Mesothelial cell of epicardium (in vitro differentiated cells): Measurements from ENCODE around the gene ZNF80. TPM values are rescaled to one million over a fixed set of nuclear protein-coding genes. Genes with fewer than 3 reads are reported as not detected.

Experiments used
- DNase-seq, 2 experiments: peaks; one replicate each; pipeline ENCODE4 v3.0.0; 2021; ENCODE audit warnings: low spot score in 2 of 2; ENCODE audit not compliant: unreplicated experiment in 2 of 2
- H3K27ac Mint-ChIP-seq: 2 replicates; pipeline ENCODE4 v1.8.0; 2021; ENCODE audit warnings: mixed read lengths
- H3K27me3 Mint-ChIP-seq: 2 replicates; pipeline ENCODE4 v1.8.0; 2021; ENCODE audit warnings: low read depth, mixed read lengths
- H3K36me3 Mint-ChIP-seq: 2 replicates; pipeline ENCODE4 v1.8.0; 2021; ENCODE audit warnings: mixed read lengths
- H3K4me1 Mint-ChIP-seq: 2 replicates; pipeline ENCODE4 v1.8.0; 2021; ENCODE audit warnings: mixed read lengths
- H3K4me3 Mint-ChIP-seq: 2 replicates; pipeline ENCODE4 v1.8.0; 2021; ENCODE audit warnings: mild to moderate bottlenecking, moderate library complexity, mixed read lengths
- H3K9me3 Mint-ChIP-seq: 2 replicates; pipeline ENCODE4 v1.8.0; 2021; ENCODE audit warnings: mixed read lengths
- total RNA-seq: library from RNA; stranded (reverse); gene quantifications from 3 replicates; pipeline ENCODE4 v1.2.1, GENCODE V29; 2021
- TF ChIP-seq, protein P1 (sequence below): fragments of 200-600 bp; sonication (generic); IDR thresholded peaks from one replicate; pipeline ENCODE4 v1.5.0; 2021; ENCODE audit warnings: antibody characterized with exemption; ENCODE audit not compliant: unreplicated experiment

The ZNF80 gene
- total RNA-seq, 1 donor from 2014 or later, result not detected

DNA sequence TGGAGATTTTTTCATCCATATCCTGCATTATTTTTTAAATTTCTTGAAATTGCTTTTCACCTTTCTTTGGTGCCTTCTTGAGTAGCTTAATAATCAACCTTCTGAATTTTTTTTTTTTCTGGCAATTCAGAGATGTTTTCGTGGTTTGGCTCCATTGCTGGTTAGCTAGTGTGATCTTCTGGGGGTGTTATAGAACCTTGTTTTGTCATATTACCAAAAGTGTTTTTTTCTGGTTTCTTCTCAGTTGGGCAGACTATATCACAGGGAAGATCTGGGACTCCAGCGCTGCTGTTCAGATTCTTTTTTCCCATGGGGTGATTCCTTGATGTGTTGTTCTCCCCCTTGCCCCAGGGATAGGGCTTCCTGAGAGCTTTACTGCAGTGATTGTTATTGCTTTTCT, 32.6 kb upstream of the ZNF80 start:
- Mint-ChIP-seq H3K27ac (no peak overlapping the region), H3K4me3 (no peak overlapping the region), H3K4me1 (no peaks in the 10 kb centered on the region), H3K9me3 (peaks cover 58% of the 10 kb centered on the region), H3K36me3 (no peaks in the 10 kb centered on the region), H3K27me3 (no peaks in the 10 kb centered on the region)
- no peak for DNase-seq
- TF ChIP-seq, protein P1, sequence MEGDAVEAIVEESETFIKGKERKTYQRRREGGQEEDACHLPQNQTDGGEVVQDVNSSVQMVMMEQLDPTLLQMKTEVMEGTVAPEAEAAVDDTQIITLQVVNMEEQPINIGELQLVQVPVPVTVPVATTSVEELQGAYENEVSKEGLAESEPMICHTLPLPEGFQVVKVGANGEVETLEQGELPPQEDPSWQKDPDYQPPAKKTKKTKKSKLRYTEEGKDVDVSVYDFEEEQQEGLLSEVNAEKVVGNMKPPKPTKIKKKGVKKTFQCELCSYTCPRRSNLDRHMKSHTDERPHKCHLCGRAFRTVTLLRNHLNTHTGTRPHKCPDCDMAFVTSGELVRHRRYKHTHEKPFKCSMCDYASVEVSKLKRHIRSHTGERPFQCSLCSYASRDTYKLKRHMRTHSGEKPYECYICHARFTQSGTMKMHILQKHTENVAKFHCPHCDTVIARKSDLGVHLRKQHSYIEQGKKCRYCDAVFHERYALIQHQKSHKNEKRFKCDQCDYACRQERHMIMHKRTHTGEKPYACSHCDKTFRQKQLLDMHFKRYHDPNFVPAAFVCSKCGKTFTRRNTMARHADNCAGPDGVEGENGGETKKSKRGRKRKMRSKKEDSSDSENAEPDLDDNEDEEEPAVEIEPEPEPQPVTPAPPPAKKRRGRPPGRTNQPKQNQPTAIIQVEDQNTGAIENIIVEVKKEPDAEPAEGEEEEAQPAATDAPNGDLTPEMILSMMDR, result no peak

DNA sequence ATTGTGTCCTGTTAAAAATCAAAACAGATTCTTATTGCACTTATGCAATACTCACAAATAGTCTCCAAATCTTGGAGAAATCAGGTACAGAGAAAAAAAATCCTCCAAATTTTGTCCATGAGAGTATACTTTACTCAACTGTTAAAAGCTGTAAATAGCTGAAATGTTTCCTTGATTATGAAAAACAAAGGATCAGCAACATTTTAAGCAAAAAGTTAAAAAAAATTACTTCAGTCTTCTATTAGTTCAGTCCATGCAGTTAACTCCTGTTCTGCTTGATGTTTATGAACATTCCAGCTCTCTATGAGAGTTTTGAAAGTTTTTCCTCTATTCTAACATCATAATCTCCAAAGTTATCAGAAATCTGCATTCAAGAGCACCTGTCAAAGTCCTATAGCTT, 22.8 kb upstream of the ZNF80 start:
- TF ChIP-seq, protein P1, result no peak
- no peak for DNase-seq
- Mint-ChIP-seq H3K36me3 (peaks cover 1% of the 10 kb centered on the region), H3K4me1 (no peaks in the 10 kb centered on the region), H3K9me3 (peaks cover 50% of the 10 kb centered on the region), H3K4me3 (no peak overlapping the region), H3K27ac (no peak overlapping the region), H3K27me3 (peaks cover 3% of the 10 kb centered on the region)

DNA sequence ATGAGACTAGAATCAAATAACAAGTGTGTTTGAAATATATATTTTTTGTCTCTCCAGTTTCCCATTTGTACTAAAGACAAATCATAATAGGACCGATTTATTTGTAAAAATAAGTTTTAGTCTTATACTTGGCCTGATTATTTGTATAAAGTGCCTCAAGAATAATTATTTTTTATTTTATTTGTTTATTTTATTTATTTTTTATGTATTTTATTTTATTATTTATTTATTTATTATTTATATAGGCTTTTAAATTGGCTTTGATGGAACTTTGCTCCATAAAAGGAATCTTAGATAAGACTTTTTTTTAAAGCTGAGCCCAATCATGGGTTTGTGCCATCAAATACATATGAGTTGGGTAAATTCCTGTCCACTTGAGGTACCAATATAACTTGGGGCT, 22.2 kb upstream of the ZNF80 start:
- no peaks in the 10 kb centered on the region for H3K4me1 Mint-ChIP-seq
- no peak for DNase-seq
- H3K27me3 Mint-ChIP-seq, result peaks cover 3% of the 10 kb centered on the region
- no peak overlapping the region for H3K27ac Mint-ChIP-seq
- TF ChIP-seq, protein P1, result no peak
- H3K4me3 Mint-ChIP-seq, result no peak overlapping the region
- H3K36me3 Mint-ChIP-seq, result peaks cover 1% of the 10 kb centered on the region
- H3K9me3 Mint-ChIP-seq, result peaks cover 44% of the 10 kb centered on the region

DNA sequence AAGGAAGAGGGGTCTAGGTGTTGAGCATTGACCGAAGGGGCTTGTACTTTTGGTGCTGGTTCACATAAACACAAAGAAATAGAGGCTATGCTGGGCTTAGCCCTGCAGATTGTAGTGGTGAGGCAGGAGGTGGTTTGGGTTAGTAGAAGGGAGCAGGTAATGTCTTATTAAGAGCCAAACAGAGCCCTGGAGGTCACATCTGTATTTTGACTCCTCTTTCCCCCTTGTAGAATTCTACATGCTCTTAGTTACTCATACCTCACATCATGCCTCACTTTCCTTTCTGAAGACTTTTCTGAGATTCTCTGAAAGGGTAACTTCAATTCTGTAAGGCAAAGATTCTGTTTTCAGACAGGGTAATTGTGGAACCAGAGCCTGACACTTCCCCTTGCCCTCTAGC, 16.1 kb upstream of the ZNF80 start:
- DNase-seq, result no peak
- Mint-ChIP-seq H3K27me3 (peaks cover 3% of the 10 kb centered on the region), H3K36me3 (no peaks in the 10 kb centered on the region), H3K4me1 (no peaks in the 10 kb centered on the region), H3K4me3 (no peak overlapping the region), H3K27ac (no peak overlapping the region), H3K9me3 (peaks cover 9% of the 10 kb centered on the region)
- TF ChIP-seq, protein P1, result no peak

DNA sequence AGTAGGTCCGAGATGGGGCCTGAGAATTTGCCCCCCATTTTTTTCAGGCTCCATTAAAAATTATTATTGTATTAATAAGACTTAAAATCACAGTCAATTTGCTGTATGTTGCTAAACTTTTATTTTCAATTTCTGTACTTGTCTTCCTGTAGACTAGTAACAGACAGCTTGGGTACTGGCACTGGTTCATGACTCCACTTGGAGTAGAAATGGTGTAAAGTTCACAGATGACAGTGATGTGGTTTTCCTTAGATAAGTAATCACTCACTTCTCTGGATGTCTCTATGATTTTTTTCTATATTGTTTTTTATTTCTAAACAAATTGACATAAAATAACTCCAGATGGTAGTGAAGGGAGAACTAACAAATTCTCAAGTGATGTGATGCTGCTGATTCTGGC, 15.6 kb upstream of the ZNF80 start:
- no peak overlapping the region for H3K27ac Mint-ChIP-seq
- peaks cover 3% of the 10 kb centered on the region for H3K27me3 Mint-ChIP-seq

DNA sequence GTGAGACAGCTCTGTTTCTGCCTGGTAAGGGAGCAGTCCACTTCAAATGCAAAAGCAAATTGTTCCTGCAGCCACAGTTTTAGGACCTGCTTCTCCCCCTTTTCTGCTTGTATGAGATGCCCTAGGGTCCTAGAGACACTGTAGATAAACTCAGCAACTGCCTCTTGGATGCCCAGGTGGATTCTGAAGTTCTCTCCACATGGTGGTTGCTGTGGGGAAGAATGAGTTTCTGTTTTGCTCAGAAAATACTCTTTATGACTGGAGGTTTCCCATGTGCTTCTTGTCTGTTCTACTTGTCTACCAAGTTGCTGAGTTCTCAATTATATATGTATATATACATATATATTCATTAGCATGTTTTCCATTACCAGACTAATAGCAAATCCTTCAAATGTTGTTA, 5.6 kb upstream of the ZNF80 start:
- DNase-seq, result no peak
- H3K9me3 Mint-ChIP-seq, result peaks cover 16% of the 10 kb centered on the region

More for the DNA sequence above, 15.6 kb upstream of the ZNF80 start:
- Mint-ChIP-seq H3K4me1 (no peaks in the 10 kb centered on the region), H3K36me3 (no peaks in the 10 kb centered on the region), H3K9me3 (peaks cover 11% of the 10 kb centered on the region), H3K4me3 (no peak overlapping the region)
- TF ChIP-seq, protein P1, result no peak
- no peak for DNase-seq

More for the DNA sequence above, 5.6 kb upstream of the ZNF80 start:
- no peaks in the 10 kb centered on the region for H3K27me3 Mint-ChIP-seq
- no peaks in the 10 kb centered on the region for H3K4me1 Mint-ChIP-seq
- H3K36me3 Mint-ChIP-seq, result no peaks in the 10 kb centered on the region
- no peak overlapping the region for H3K27ac Mint-ChIP-seq
- no peak overlapping the region for H3K4me3 Mint-ChIP-seq
- TF ChIP-seq, protein P1, result no peak
